ENCODE data around the gene C1orf56.

DNA sequence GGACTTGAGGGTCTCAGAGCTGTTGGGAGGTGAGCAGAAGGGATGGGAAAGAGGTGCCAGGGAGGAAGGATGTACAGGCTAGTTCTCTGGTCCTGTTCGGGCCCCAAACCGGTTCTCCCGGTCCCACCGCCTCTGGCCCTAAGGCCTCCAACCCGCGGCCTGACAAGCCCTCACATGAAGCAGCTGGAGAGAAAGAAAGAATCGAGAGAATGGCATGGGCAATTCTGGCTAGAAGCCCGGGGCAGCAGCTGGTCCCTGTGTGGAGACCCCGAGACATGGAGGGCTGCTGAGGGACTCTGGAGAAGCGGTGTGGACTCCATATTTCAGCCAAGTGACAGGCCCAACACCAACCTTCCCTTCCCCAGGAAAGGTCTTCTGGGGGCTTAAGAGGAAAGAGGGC, 11.1 kb downstream of the C1orf56 start:
- TF ChIP-seq ZNF274 (IDR thresholded peaks at IDR 0.05; ENCODE audit: low read depth, low read length) (no peak), YY1 (IDR thresholded peaks at IDR 0.05; ENCODE audit: insufficient read depth, insufficient read length) (no peak)
